H1 (cell line): ENCODE data around the gene TFAP2B. TPM values are rescaled to one million over a fixed set of nuclear protein-coding genes. Genes with fewer than 3 reads are reported as not detected.
A peak's percentile ranks its signal among the peaks of the same experiment; 100 is the strongest.

Experiments used
- GABPA ChIP-seq: IDR thresholded peaks from 2 replicates; pipeline ENCODE4 v1.6.1; 2011; ENCODE audit warnings: mild to moderate bottlenecking, low read length, moderate library complexity, borderline replicate concordance; ENCODE audit not compliant: insufficient read depth
- HDAC2 ChIP-seq, 2 experiments: fragments of 300-600 bp in 1 of 2; sonication (generic) in 1 of 2; IDR thresholded peaks; 2 replicates each; pipeline ENCODE4 v1.6.1; 2011 to 2012; ENCODE audit warnings: low read depth in 2 of 2, low read length in 2 of 2, mild to moderate bottlenecking in 2 of 2, moderate library complexity in 2 of 2, borderline replicate concordance in 1 of 2, inconsistent platforms in 1 of 2
- POU5F1 ChIP-seq: IDR thresholded peaks from 2 replicates; pipeline ENCODE4 v1.6.1; 2011; ENCODE audit warnings: low read depth, mild to moderate bottlenecking, low read length, moderate library complexity
- RNF2 ChIP-seq: fragments of 200-900, 300-1000 bp; sonication (generic); IDR thresholded peaks from 2 replicates; pipeline ENCODE4 v1.7.1; 2016; ENCODE audit warnings: borderline replicate concordance, low read depth, mild to moderate bottlenecking, antibody characterized with exemption, low read length; ENCODE audit not compliant: poor library complexity, severe bottlenecking; ENCODE audit errors: missing control alignments
- SUZ12 ChIP-seq: fragments of 200-600 bp; sonication (generic); IDR thresholded peaks from 2 replicates; pipeline ENCODE4 v1.6.1; 2012; ENCODE audit warnings: mild to moderate bottlenecking, inconsistent platforms, low read length, moderate library complexity, mixed read lengths
- TCF12 ChIP-seq: IDR thresholded peaks from 2 replicates; pipeline ENCODE4 v1.6.1; 2011; ENCODE audit warnings: low read depth, mild to moderate bottlenecking, low read length
- YY1 ChIP-seq: IDR thresholded peaks from 2 replicates; pipeline ENCODE4 v1.6.1; 2011; ENCODE audit warnings: low read depth, mild to moderate bottlenecking, low read length
- polyA plus RNA-seq, 7 experiments: library from polyadenylated mRNA; depleted of rRNA in 3 of 7; stranded (reverse) in 5 of 7; unstranded in 2 of 7; fragments of >200 nt in 5 of 7; fragments of 200-250 nt in 2 of 7; gene quantifications; 1 replicate in 5 of 7; 2 replicates in 1 of 7; 4 replicates in 1 of 7; pipeline versions ENCODE4 v1.2.1 to v1.2.3, GENCODE V29; 2011 to 2013; ENCODE audit warnings: missing spikeins in 2 of 7, mixed read lengths in 2 of 7
- total RNA-seq: library from RNA; stranded (reverse); fragmentation: NEBNext Ultra II Directional; extraction: Animal tissue kit (Norgen Biotek cat#: 25700); gene quantifications from 2 replicates; pipeline ENCODE4 v1.2.1, GENCODE V29; 2021
- TF ChIP-seq, protein P1 (sequence below): IDR thresholded peaks from 2 replicates; pipeline ENCODE4 v1.6.1; 2011; ENCODE audit warnings: low read depth, mild to moderate bottlenecking, low read length; ENCODE audit not compliant: insufficient read depth
- TF ChIP-seq, protein P2 (sequence below): IDR thresholded peaks from 2 replicates; pipeline ENCODE4 v1.6.1; 2011; ENCODE audit warnings: low read length, improper control_type of control experiment

Gene TFAP2B
- total and polyA plus RNA-seq, 2 of the 8 experiments (the other 6 are each of a cell fraction or from before 2014, with no cell fraction given), result not detected

DNA sequence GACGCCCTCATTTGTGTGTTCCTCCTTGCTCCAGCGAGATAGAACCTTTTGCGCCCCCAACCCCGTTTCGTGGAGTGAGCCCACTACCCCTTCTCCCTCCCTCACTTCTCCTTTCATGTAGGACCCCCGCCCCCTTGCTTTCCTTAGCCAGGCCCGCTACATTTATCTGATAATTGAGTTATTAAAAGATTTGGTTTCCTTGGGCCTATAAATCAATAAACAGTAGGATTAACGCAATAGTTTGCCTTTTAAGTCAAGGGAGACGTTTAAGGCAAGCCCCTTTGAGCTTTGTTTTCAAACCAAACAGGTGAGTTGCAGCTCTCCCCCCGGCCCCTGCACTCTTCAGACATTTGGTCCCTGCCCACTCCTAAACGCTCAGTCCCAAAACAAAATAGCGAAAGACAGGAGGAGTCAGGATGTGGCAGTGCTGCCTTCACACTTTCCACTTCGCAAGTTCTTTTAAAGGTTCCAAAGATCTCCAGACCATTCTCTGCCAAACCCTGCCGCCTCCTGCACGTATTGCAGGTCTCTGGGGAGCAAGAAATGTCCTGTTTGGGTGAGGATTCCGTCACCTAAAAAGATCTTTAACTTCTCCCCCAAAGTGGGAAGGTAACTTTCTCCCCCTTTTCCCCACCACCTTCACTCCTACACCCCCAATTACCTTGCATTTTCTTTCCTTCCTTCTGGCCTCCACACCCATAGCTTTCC lies 27.6 kb downstream of the TFAP2B start (continued):
- TF ChIP-seq POU5F1 (no peak), SUZ12 (peak; percentile 31; the same call in 1 of the 2 replicates), YY1 (peak; percentile 48; the same call in 1 of the 2 replicates), RNF2 (peak; percentile 73), GABPA (no peak), HDAC2 (IDR thresholded peaks at IDR 0.05; ENCODE audit: borderline replicate concordance in 1 of 2, low read depth in 2 of 2, low read length in 2 of 2) (no peak), TCF12 (peak; percentile 73; the same call in 1 of the 2 replicates)
- TF ChIP-seq, protein P1, sequence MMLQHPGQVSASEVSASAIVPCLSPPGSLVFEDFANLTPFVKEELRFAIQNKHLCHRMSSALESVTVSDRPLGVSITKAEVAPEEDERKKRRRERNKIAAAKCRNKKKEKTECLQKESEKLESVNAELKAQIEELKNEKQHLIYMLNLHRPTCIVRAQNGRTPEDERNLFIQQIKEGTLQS, result no peak
- TF ChIP-seq, protein P2, sequence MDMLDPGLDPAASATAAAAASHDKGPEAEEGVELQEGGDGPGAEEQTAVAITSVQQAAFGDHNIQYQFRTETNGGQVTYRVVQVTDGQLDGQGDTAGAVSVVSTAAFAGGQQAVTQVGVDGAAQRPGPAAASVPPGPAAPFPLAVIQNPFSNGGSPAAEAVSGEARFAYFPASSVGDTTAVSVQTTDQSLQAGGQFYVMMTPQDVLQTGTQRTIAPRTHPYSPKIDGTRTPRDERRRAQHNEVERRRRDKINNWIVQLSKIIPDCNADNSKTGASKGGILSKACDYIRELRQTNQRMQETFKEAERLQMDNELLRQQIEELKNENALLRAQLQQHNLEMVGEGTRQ, result no peak
- TF ChIP-seq, all 59 proteins: peak for 10
